GM19193 (cell line): ENCODE data around the gene MYBPC2.
A peak's percentile ranks its signal among the peaks of the same experiment; 100 is the strongest.

ENCODE experiments used
- POLR2A ChIP-seq: IDR thresholded peaks from 4 replicates; pipeline ENCODE4 v1.6.1; 2011; ENCODE audit not compliant: insufficient read depth, insufficient read length; ENCODE audit errors: extremely low read depth

Gene MYBPC2

DNA sequence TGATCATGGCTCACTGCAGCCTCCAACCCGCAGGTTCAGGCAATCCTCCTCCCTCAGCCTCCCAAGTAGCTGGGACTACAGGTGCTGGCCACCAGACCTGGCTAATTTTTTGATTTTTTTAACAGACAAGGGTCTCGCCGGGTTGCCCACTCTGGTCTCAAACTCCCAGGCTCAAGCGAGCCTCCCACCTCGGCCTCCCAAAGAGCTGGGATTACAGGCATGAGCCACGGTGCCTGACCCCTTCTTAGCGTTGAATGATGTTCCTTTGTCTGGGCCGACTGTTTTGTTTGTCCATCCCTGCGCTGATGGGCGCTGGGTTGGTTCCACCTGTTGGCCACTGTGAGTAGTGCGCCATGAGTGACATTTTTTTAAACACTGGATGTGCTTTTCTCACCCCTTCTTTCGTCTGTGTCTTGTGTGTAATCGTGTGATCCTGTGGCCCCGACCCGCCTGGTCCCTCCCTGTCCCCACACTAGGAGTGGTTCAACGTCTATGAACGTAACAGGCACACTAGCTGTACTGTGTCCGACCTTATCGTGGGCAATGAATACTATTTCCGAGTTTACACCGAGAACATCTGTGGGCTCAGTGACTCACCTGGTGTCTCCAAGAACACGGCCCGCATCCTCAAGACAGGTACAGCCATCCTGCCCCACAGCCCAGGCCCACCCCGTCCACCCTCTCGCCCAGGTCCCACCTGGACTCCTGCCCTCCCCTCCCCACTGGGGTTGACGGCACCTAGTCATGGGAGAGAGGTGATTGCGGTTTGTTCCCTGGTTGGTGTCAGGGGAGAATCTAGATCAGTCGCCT, 28.6 kb downstream of the MYBPC2 start:
- no peak for TF ChIP-seq POLR2A

DNA sequence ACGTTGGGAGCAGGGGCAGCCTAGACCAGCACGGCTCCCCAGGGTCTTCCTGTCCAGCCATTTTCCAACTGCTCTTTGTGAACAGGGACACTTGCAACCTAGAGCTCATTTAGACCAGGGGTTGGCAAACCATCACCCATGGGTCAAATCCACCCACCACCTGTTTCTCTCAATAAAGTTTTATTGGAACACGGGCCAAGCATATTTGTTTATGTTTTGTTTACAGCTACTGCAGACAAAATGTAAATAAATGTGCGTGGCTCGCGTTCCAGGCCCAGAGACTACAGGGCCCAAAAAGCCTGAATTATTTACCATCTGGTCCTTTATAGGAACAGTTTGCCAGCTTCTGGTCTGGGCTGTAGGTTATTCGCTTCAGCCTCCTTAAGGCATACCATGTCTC, 30.3 kb downstream of the MYBPC2 start:
- TF ChIP-seq POLR2A: no peak

DNA sequence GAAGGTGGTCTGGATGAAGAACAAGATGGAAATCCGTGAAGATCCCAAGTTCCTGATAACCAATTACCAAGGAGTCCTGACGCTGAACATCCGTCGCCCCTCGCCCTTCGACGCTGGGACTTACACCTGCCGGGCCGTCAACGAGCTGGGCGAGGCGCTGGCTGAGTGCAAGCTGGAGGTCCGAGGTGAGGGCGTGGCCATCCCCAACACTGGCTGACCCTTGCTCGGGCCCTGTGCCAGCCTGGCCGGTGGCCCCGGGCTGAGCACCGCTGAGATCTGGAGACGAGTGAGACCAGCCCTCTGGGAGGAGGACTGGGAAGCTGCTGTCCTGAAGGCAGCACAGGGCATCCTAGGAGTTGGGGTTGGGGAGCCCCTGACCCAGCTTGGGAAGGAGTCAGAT, 31.7 kb downstream of the MYBPC2 start:
- no peak for TF ChIP-seq POLR2A

DNA sequence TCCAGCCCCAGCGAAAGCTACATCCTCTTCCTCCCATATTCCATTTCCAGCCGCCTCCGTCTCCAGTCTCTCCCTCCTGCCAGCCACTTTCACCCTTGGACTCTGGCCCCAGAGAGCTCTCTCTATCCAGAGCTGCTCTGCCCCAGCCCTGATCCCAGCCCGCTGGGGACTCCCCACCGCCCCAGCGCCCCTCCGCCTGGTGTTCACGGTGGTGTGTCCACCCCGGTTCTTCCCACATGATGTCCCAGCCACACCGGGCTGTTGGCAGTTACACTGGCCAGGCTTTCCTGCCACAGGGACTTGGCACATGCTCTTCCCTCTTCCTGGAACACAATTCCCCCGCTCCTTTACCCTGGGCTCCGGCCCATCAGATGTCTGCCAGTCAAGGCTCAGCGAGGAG, 32.3 kb downstream of the MYBPC2 start:
- no peak for TF ChIP-seq POLR2A

DNA sequence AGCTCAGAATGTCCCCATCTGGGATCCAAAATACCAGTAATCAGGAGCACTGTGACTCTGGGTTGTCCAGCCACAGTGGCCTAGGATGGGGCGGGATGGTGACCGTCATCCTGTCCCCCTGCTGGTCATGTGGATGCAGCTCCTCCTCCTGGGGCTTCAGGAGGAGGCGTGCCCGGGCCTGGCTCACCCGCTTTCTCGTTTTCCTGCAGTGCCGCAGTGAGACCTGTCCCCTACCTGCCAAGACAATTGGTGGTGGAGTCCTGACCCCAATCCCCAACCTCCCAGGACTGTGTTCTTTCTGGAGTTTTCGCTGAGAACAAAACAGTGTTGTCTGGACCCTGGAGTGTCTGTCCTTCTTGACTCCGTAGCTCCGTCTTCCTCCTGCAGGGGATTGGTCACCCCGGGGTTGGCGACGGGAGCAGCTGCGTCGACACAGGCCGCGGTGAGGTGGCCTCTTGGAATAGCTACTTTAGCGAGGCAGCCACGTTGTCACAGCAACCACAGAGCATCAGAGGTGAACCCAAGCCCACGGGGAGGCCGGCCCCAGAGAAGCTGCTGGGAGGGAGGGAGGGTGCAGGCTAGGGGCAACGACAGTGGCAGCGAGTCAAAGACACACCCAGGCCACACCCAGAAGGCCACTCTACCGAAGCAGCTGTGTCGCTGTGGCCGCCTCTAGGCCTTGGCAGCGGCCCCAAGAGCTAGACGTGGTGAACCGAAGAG, 33.5 kb downstream of the MYBPC2 start:
- no peak for TF ChIP-seq POLR2A

DNA sequence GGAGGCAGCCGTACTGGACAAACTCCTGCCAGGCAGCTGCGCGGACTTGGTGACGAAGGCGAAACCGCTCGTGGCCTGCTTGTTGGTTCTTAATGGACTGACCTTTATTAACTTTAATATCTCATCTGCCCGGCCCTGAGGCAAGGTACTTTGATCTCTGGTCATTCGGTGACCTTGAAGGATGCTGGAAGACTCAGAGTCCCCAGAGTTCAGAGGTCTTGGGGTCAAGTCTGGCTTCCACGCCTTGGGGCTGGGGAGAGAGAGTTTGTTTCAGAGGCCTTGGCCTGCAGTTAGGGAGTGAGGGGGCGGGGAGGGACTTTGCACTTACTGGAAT, 34.0 kb downstream of the MYBPC2 start:
- TF ChIP-seq POLR2A: no peak

DNA sequence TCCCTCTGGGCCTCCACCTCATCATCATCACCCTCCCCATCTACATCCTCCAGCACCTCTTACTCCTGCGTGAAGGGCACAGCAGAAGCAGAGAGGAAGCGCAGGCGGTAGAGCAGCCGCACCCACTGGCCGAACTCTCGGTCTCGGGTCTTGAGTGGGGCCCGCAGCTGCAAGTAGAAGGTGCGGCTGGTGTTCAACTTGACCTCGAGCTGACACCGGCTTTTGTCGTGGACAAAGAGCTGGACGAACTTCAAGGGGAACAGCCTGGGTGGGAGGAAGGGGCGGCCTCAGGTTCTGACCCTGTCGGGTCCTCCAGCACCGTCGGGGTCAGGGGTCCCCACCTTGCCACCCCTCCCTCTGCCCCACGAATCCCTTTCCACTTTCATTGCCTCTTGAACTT, 34.9 kb downstream of the MYBPC2 start:
- TF ChIP-seq POLR2A: no peak

DNA sequence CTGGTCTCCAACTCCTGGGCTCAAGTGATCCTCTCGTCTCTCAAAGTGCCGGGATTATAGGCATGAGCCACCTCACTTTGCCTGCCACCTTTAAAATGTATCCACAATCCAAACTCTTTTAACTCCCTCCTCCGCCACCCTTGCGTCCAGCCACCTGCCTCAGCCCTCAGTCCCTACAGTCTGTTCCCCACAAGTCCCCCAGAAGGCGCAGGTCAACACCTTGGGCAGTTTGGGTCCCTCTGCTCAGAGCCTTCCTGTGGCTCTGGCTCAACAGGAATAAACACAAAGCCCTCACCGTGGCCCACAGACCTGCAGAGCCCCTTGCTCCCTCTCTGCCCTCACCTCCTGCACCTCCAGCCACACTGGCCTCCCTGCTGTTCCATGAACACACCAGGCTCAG, 36.1 kb downstream of the MYBPC2 start:
- TF ChIP-seq POLR2A: no peak

DNA sequence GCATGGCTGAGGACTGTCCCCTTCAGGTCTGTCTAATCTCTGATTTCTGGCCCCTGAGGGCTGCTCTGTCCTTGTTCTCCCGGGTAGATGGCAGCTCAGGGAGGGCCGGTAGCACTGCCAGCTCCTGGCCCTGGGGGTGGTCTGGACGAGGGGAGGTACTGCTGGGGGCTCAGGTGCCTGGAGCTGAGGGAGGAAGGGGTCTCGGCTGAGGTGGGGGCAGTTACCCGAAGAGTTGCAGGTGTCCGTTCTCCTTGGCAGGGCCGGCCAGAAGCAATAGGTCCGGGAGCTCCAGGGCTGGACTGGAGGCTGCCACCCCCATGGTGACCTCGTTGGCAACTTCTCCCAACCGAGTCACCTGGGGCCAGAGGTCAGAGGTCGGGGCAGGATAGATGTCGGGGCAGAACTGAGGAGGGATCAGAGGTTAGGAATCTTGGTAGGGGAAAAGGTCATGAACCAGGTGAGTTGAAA, 42.4 kb downstream of the MYBPC2 start:
- TF ChIP-seq POLR2A: no peak

DNA sequence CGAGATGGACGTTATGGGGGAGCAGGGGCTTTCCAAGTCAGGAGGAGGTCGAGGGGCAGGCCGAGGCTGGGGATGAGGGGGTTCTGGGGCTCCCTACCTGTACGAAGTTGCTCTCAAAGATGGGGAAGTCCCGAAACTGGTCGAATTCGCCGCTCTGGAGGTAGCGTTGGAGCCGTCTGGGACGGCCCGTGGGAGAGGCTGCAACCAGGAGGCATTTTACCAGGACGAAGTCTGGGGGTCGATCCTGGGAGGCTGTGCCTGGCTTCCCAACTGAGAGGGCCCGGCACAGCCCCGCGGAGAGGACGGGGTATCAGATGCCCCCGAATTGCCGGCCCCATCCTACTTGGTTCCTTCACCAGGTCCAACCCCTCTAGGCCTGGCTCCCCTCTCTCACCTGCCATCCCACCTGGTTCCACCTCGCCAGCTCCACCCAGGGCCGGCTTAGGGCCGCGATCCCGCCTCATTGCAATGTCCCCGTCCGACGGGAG, 43.1 kb downstream of the MYBPC2 start:
- no peak for TF ChIP-seq POLR2A

DNA sequence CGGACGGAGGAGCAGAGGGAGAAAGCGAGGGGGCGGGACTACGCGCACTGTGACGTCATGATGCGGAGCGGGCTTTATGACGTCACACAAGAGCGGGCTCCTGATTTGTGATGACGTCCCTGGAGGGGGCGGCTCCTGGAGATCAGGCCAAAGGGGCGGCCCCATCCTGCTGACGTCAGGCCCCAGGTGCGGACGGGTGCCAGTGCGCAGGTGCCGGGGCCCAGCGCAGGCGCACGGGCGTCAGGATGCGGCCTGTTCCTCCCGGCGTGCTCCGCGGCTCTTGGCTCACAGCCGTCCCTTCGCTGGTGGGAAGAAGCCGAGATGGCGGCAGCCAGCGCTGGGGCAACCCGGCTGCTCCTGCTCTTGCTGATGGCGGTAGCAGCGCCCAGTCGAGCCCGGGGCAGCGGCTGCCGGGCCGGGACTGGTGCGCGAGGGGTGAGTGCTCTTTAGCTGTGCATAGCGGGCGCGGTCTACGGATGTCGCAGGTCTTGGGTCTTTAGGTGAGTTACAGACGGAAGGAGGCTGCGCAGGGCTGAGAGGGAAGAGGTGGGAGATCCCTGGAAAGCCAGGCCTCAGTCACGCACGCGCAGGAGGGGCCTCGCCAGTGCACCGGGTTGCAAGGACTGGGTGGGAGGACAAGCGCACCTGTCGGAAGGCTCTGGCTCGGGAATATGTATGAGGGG, 43.7 kb downstream of the MYBPC2 start, which contains the start of the genes EMC10 and GARIN5A:
TSS of gene EMC10 (plus strand) at position 284 of the 683 bp plus-strand sequence. CDS start at position 322, 38 bp downstream.
TSS of gene GARIN5A (minus strand) at position 625 of the 683 bp plus-strand sequence. CDS start at position 165, 460 bp downstream.
- peak; percentile 99 for TF ChIP-seq POLR2A

DNA sequence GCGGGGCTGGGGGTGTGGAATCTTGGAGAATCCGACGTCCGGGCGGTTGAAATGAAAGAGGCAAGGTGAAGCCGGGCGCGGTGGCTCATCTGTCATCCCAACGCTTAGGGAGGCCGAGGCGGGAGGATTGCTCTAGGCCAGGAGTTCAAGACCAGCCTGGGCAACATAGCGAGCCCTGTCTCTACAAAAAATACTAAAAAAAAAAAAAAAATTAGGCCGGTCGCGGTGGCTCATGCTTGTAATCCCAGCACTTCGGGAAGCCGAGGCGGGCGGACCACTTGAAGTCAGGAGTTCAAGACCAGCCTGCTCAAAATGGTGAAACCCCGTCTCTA, 44.2 kb downstream of the MYBPC2 start:
- TF ChIP-seq POLR2A: no peak

DNA sequence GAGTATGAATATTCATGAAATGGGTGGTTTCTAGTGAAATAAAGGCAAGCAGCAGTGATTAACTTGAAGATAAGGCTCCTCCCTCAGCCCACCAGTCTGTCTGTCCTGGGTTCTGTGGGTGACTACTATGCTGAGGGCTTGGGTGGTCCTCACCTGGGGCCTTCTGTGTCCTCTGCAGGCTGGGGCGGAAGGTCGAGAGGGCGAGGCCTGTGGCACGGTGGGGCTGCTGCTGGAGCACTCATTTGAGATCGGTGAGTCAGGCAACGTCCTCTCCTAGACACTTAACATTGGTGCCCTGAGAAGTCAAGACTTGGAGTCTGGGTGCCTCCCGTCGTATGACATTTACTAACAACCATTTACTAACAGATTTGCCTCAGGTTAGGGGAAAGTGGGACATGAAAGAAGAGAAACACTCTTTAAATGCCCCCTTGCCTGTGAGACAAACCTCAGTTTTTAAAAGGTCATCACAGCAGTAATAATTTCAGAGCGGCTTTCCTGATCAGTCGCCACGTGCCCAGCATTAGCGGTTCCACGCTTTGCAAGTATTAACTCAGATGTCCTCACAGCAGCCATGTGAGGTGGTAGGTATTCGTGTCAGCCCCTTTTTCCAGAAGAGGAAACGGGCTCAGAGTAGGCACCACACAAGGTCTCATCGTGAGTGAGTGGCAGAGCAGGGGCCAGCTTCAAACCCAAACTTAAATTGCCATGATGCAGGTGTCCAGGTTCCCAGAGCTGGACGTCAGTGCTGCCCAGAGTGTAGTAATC, 45.2 kb downstream of the MYBPC2 start:
- no peak for TF ChIP-seq POLR2A

DNA sequence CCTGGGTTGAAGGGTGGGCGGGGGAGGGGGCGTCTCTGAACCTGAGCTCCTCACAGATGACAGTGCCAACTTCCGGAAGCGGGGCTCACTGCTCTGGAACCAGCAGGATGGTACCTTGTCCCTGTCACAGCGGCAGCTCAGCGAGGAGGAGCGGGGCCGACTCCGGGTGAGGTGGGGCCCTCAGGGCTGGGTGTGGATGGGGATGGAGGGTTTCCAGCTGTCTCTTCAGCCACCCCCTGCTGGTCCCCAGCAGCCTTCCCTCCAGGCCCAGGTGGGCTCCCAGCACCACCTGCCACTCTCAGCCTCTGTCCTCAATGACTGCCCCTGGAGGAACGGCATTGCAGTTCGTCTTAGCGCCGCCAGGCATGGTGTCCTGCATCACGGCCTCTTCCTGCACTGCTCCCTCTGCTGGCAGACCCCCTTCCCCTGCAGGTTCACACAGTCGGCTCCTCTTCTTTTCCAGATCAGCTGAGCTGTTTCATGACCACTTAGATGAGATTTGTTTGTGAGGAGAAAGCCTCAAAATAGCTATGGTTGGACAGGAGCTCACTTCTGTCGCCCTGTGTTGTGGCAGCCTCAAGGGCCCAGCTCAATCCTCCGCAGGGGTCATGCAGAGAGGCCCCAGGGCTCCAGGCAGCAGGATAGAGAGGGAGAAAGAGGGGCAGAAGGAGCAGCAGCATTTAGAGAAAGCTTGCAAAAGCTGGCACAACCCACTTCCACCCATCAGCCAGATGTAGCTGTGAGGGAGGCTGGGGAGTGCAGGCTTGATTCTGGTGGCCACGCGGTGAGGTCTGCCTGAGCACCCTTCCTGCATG, 46.4 kb downstream of the MYBPC2 start:
- TF ChIP-seq POLR2A: no peak

DNA sequence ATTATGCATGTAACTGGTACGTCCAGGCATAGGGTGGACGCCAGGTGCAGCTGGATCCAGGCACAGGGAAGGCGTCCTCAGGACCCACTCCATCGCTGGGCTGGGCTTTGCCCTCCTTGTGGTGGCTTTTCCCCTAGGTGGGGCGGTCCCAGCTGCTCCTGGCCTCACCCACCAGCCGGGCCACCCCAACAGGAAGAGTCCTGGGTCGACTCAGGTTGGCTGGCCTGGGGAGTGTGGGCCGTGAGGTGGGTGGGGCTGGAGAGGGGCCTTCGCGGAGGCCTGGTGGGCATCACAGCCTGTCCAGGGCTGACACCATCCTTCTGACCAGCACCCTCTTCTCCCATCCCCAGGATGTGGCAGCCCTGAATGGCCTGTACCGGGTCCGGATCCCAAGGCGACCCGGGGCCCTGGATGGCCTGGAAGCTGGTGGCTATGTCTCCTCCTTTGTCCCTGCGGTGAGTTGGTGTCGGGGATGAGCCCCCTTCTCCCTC, 47.1 kb downstream of the MYBPC2 start:
- TF ChIP-seq POLR2A: no peak
